ENCODE measurements around the gene NCOR2.

DNA sequence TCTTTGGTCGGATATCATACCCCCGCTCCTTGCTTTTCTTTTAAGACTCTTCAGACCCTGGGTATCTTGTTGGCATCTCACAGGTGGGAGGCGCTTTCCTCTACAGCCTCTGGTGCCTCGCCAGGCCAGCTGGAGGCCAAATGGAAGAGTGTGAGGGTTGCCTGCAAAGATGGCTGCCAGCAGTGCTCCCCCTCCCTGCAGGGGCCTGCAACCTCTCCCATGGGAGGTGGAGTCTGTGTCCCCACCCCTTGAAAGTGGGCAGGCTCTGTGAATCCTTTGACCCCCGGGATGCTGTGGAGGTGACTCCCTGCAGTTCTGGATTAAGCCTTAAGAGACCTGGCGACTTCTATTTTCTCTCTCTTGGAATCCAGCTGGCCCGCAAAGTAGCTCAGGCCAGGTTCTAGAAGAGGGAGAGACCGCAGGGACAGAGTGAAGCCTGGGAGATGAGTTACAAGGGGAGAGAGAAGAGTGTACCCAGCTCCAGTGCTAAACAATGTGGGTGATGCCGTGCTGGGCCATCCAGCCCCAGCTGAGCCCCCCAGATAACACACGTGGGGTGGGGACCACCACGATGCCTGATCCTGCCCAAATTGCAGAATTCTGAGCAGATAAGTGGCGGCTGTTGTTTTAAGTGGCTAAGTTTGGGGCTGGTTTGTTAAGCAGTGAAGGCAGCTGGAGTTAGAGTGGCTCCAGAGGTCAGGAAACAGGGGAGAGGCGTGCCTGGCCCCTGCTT lies 37.9 kb upstream of the NCOR2 start:
- TF ChIP-seq, protein P1, sequence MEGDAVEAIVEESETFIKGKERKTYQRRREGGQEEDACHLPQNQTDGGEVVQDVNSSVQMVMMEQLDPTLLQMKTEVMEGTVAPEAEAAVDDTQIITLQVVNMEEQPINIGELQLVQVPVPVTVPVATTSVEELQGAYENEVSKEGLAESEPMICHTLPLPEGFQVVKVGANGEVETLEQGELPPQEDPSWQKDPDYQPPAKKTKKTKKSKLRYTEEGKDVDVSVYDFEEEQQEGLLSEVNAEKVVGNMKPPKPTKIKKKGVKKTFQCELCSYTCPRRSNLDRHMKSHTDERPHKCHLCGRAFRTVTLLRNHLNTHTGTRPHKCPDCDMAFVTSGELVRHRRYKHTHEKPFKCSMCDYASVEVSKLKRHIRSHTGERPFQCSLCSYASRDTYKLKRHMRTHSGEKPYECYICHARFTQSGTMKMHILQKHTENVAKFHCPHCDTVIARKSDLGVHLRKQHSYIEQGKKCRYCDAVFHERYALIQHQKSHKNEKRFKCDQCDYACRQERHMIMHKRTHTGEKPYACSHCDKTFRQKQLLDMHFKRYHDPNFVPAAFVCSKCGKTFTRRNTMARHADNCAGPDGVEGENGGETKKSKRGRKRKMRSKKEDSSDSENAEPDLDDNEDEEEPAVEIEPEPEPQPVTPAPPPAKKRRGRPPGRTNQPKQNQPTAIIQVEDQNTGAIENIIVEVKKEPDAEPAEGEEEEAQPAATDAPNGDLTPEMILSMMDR (IDR thresholded peaks at IDR 0.05): no peak
- TF ChIP-seq POLR2A (IDR thresholded peaks at IDR 0.05): no peak
